GM10847 (cell line): Measurements from ENCODE around the gene C2orf15.

ENCODE experiments used
- POLR2A ChIP-seq: IDR thresholded peaks from 2 replicates; pipeline ENCODE4 v1.6.1; 2011; ENCODE audit not compliant: insufficient read length; ENCODE audit errors: extremely low read depth

Gene C2orf15

GRCh38 chr2:99154643-99155536 is 13.4 kb downstream of the C2orf15 start, which contains the start of the genes LIPT1 and TSGA10:
LIPT1 (plus strand) TSS chr2:99154967; CDS start chr2:99161958, 6,991 bp downstream.
TSGA10 (minus strand) TSS chr2:99154942; CDS start chr2:99109439, 45,503 bp downstream.
- TF ChIP-seq POLR2A = peak; percentile 81

GRCh38 chr2:99156891-99157290 is 15.4 kb downstream of the C2orf15 start:
- TF ChIP-seq POLR2A = no peak

GRCh38 chr2:99158599-99158998 is 17.1 kb downstream of the C2orf15 start:
- no peak for TF ChIP-seq POLR2A

GRCh38 chr2:99159594-99159993 is 18.1 kb downstream of the C2orf15 start:
- no peak for TF ChIP-seq POLR2A

- TF ChIP-seq POLR2A = no peak
Observed at GRCh38 chr2:99166218-99166617, 24.7 kb downstream of the C2orf15 start.

- TF ChIP-seq POLR2A = no peak
Observed at GRCh38 chr2:99169534-99169933, 28.0 kb downstream of the C2orf15 start.

- no peak for TF ChIP-seq POLR2A
Observed at GRCh38 chr2:99171377-99172140, 30.1 kb downstream of the C2orf15 start.

- TF ChIP-seq POLR2A = peak; percentile 83
Observed at GRCh38 chr2:99180755-99181623, 39.5 kb downstream of the C2orf15 start, which contains the start of the genes MITD1 and MRPL30. MITD1 (minus strand) TSS chr2:99181058; CDS start chr2:99180981, 77 bp downstream. MRPL30 (plus strand) TSS chr2:99181184; CDS start chr2:99186204, 5,020 bp downstream.

GRCh38 chr2:99181624-99182000 is 40.1 kb downstream of the C2orf15 start:
- no peak for TF ChIP-seq POLR2A

- no peak for TF ChIP-seq POLR2A
Observed at GRCh38 chr2:99183025-99183424, 41.5 kb downstream of the C2orf15 start.

GRCh38 chr2:99184811-99185210 is 43.3 kb downstream of the C2orf15 start:
- TF ChIP-seq POLR2A = no peak

- TF ChIP-seq POLR2A = no peak
Observed at GRCh38 chr2:99187011-99187410, 45.5 kb downstream of the C2orf15 start.

GRCh38 chr2:99188357-99188756 is 46.9 kb downstream of the C2orf15 start:
- TF ChIP-seq POLR2A = no peak

- TF ChIP-seq POLR2A = no peak
Observed at GRCh38 chr2:99190548-99190947, 49.0 kb downstream of the C2orf15 start.
